Measurements from ENCODE around the gene ACIN1.

The ACIN1 gene

GRCh38 chr14:23086565-23086964, 8.4 kb downstream of the ACIN1 start:
- Mint-ChIP-seq H3K4me3 (no peak overlapping the region), H3K27me3 (no peaks in the 10 kb centered on the region), H3K9me3 (no peaks in the 10 kb centered on the region), H3K4me1 (peaks cover 23% of the 10 kb centered on the region), H3K27ac (no peak overlapping the region), H3K36me3 (peaks cover 54% of the 10 kb centered on the region)
- no peak for ATAC-seq

- H3K36me3 Mint-ChIP-seq: peaks cover 62% of the 10 kb centered on the region
- ATAC-seq: no peak
- H3K4me3 Mint-ChIP-seq: no peak overlapping the region
- H3K27ac Mint-ChIP-seq: peak overlapping the region; percentile 48
- H3K4me1 Mint-ChIP-seq: peaks cover 23% of the 10 kb centered on the region
- H3K9me3 Mint-ChIP-seq: no peaks in the 10 kb centered on the region
- H3K27me3 Mint-ChIP-seq: no peaks in the 10 kb centered on the region
Observed at GRCh38 chr14:23085458-23085857, 9.5 kb downstream of the ACIN1 start.

GRCh38 chr14:23080474-23080873, 14.5 kb downstream of the ACIN1 start:
- H3K4me3 Mint-ChIP-seq: no peak overlapping the region
- H3K4me1 Mint-ChIP-seq: peaks cover 10% of the 10 kb centered on the region
- no peaks in the 10 kb centered on the region for H3K9me3 Mint-ChIP-seq
- H3K27me3 Mint-ChIP-seq: no peaks in the 10 kb centered on the region
- ATAC-seq: no peak
- peaks cover 39% of the 10 kb centered on the region for H3K36me3 Mint-ChIP-seq
- H3K27ac Mint-ChIP-seq: peak overlapping the region; percentile 4

GRCh38 chr14:23079716-23080115, 15.2 kb downstream of the ACIN1 start:
- H3K27ac Mint-ChIP-seq: peak overlapping the region; percentile 4
- peaks cover 7% of the 10 kb centered on the region for H3K4me1 Mint-ChIP-seq
- no peaks in the 10 kb centered on the region for H3K9me3 Mint-ChIP-seq
- H3K4me3 Mint-ChIP-seq: no peak overlapping the region
- H3K27me3 Mint-ChIP-seq: no peaks in the 10 kb centered on the region
- H3K36me3 Mint-ChIP-seq: peaks cover 37% of the 10 kb centered on the region
- no peak for ATAC-seq

- H3K4me3 Mint-ChIP-seq: no peak overlapping the region
- H3K36me3 Mint-ChIP-seq: peaks cover 35% of the 10 kb centered on the region
- peaks cover 7% of the 10 kb centered on the region for H3K4me1 Mint-ChIP-seq
- no peaks in the 10 kb centered on the region for H3K27me3 Mint-ChIP-seq
- peak; percentile 65 for ATAC-seq
- no peaks in the 10 kb centered on the region for H3K9me3 Mint-ChIP-seq
- H3K27ac Mint-ChIP-seq: peak overlapping the region; percentile 4
Observed at GRCh38 chr14:23078692-23079116, 16.2 kb downstream of the ACIN1 start.

- H3K4me1 Mint-ChIP-seq: peaks cover 7% of the 10 kb centered on the region
- no peaks in the 10 kb centered on the region for H3K9me3 Mint-ChIP-seq
- H3K4me3 Mint-ChIP-seq: no peak overlapping the region
- ATAC-seq: no peak
- H3K27me3 Mint-ChIP-seq: no peaks in the 10 kb centered on the region
- peaks cover 35% of the 10 kb centered on the region for H3K36me3 Mint-ChIP-seq
- no peak overlapping the region for H3K27ac Mint-ChIP-seq
Observed at GRCh38 chr14:23077962-23078361, 17.0 kb downstream of the ACIN1 start.

- H3K36me3 Mint-ChIP-seq: peaks cover 40% of the 10 kb centered on the region
- H3K27ac Mint-ChIP-seq: no peak overlapping the region
- no peak overlapping the region for H3K4me3 Mint-ChIP-seq
- no peaks in the 10 kb centered on the region for H3K27me3 Mint-ChIP-seq
- no peaks in the 10 kb centered on the region for H3K9me3 Mint-ChIP-seq
- no peak for ATAC-seq
- H3K4me1 Mint-ChIP-seq: peaks cover 13% of the 10 kb centered on the region
Observed at GRCh38 chr14:23076785-23077408, 18.0 kb downstream of the ACIN1 start.

- H3K4me1 Mint-ChIP-seq: peaks cover 32% of the 10 kb centered on the region
- H3K9me3 Mint-ChIP-seq: no peaks in the 10 kb centered on the region
- peaks cover 28% of the 10 kb centered on the region for H3K36me3 Mint-ChIP-seq
- ATAC-seq: no peak
- no peak overlapping the region for H3K4me3 Mint-ChIP-seq
- no peaks in the 10 kb centered on the region for H3K27me3 Mint-ChIP-seq
- no peak overlapping the region for H3K27ac Mint-ChIP-seq
Observed at GRCh38 chr14:23074906-23075305, 20.0 kb downstream of the ACIN1 start.

GRCh38 chr14:23071921-23072539, 22.9 kb downstream of the ACIN1 start:
- peak overlapping the region; percentile 87 for H3K4me3 Mint-ChIP-seq
- H3K27me3 Mint-ChIP-seq: no peaks in the 10 kb centered on the region
- peaks cover 40% of the 10 kb centered on the region for H3K4me1 Mint-ChIP-seq
- H3K9me3 Mint-ChIP-seq: no peaks in the 10 kb centered on the region
- no peak for ATAC-seq
- peaks cover 27% of the 10 kb centered on the region for H3K36me3 Mint-ChIP-seq
- H3K27ac Mint-ChIP-seq: peak overlapping the region; percentile 83

- H3K4me1 Mint-ChIP-seq: peaks cover 40% of the 10 kb centered on the region
- H3K36me3 Mint-ChIP-seq: peaks cover 33% of the 10 kb centered on the region
- peak overlapping the region; percentile 87 for H3K4me3 Mint-ChIP-seq
- no peaks in the 10 kb centered on the region for H3K9me3 Mint-ChIP-seq
- no peaks in the 10 kb centered on the region for H3K27me3 Mint-ChIP-seq
- H3K27ac Mint-ChIP-seq: peak overlapping the region; percentile 83
- ATAC-seq: peak; percentile 92
Observed at GRCh38 chr14:23071244-23071920, 23.6 kb downstream of the ACIN1 start.

GRCh38 chr14:23070262-23071129, 24.4 kb downstream of the ACIN1 start:
- H3K4me1 Mint-ChIP-seq: peaks cover 40% of the 10 kb centered on the region
- H3K27me3 Mint-ChIP-seq: no peaks in the 10 kb centered on the region
- no peak for ATAC-seq
- H3K4me3 Mint-ChIP-seq: peak overlapping the region; percentile 87
- H3K36me3 Mint-ChIP-seq: peaks cover 39% of the 10 kb centered on the region
- H3K27ac Mint-ChIP-seq: peak overlapping the region; percentile 83
- no peaks in the 10 kb centered on the region for H3K9me3 Mint-ChIP-seq

GRCh38 chr14:23069413-23069806, 25.5 kb downstream of the ACIN1 start:
- ATAC-seq: no peak
- Mint-ChIP-seq H3K9me3 (no peaks in the 10 kb centered on the region), H3K36me3 (peaks cover 45% of the 10 kb centered on the region), H3K4me1 (peaks cover 40% of the 10 kb centered on the region), H3K27me3 (no peaks in the 10 kb centered on the region), H3K4me3 (no peak overlapping the region), H3K27ac (peak overlapping the region; percentile 50)

GRCh38 chr14:23068789-23069412, 26.0 kb downstream of the ACIN1 start:
- peak overlapping the region; percentile 50 for H3K27ac Mint-ChIP-seq
- H3K27me3 Mint-ChIP-seq: no peaks in the 10 kb centered on the region
- no peaks in the 10 kb centered on the region for H3K9me3 Mint-ChIP-seq
- H3K4me3 Mint-ChIP-seq: peak overlapping the region; percentile 22
- H3K4me1 Mint-ChIP-seq: peaks cover 40% of the 10 kb centered on the region
- ATAC-seq: peak; percentile 91
- H3K36me3 Mint-ChIP-seq: peaks cover 50% of the 10 kb centered on the region

GRCh38 chr14:23067847-23068788, 26.8 kb downstream of the ACIN1 start:
- H3K9me3 Mint-ChIP-seq: no peaks in the 10 kb centered on the region
- H3K4me3 Mint-ChIP-seq: no peak overlapping the region
- H3K27me3 Mint-ChIP-seq: no peaks in the 10 kb centered on the region
- H3K36me3 Mint-ChIP-seq: peaks cover 58% of the 10 kb centered on the region
- peaks cover 40% of the 10 kb centered on the region for H3K4me1 Mint-ChIP-seq
- no peak for ATAC-seq
- H3K27ac Mint-ChIP-seq: peak overlapping the region; percentile 50

All from stimulated activated memory B cell treated with anti-CD40 and anti-IgM and Interleukin-4, amounts not matched to agents 10 μg/mL and 1 μg/mL and 100 μg/mL, for 72 hours (primary cell).